SK-N-SH treated with all-trans-retinoic acid at 6 μM for 48 hours (cell line): Measurements from ENCODE around the gene GIPC2.

Experiments
- ATAC-seq: fragments of 200-7000 bp; cut with Tn5 transposase; 3 replicates; pipeline ENCODE4 v1.9.1; 2020; ENCODE audit warnings: mild to moderate bottlenecking, moderate library complexity
- ARNTL ChIP-seq: fragments of 450-650 bp; formaldehyde crosslinking; IDR thresholded peaks from 2 replicates; pipeline ENCODE4 v1.5.0; 2020; ENCODE audit warnings: low read depth, mild to moderate bottlenecking, moderate library complexity, borderline replicate concordance
- BACH2 ChIP-seq: fragments of 250-450 bp; sonication (Bioruptor Pico); IDR thresholded peaks from 2 replicates; pipeline ENCODE4 v1.9.0; 2021; ENCODE audit warnings: mild to moderate bottlenecking, borderline replicate concordance
- CSDC2 ChIP-seq: fragments of 250-450 bp; sonication (Bioruptor Pico); IDR thresholded peaks from 2 replicates; pipeline ENCODE4 v1.5.0; 2020; ENCODE audit warnings: mild to moderate bottlenecking, moderate library complexity
- CSRNP3 ChIP-seq: fragments of 250-450 bp; sonication (Bioruptor Pico); IDR thresholded peaks from 2 replicates; pipeline ENCODE4 v1.5.1; 2021; ENCODE audit warnings: mild to moderate bottlenecking, moderate library complexity
- ESRRG ChIP-seq: fragments of 250-450 bp; sonication (Bioruptor Pico); IDR thresholded peaks from 2 replicates; pipeline ENCODE4 v1.6.1; 2021; ENCODE audit warnings: mild to moderate bottlenecking
- GLIS3 ChIP-seq: fragments of 250-450 bp; sonication (Bioruptor Pico); IDR thresholded peaks from 2 replicates; pipeline ENCODE4 v1.5.0; 2020; ENCODE audit warnings: mild to moderate bottlenecking, moderate library complexity
- OSR1 ChIP-seq: fragments of 250-450 bp; sonication (Bioruptor Pico); IDR thresholded peaks from 2 replicates; pipeline ENCODE4 v1.8.0; 2022; ENCODE audit warnings: moderate library complexity, mild to moderate bottlenecking, inconsistent platforms
- PATZ1 ChIP-seq: fragments of 250-450 bp; sonication (Bioruptor Pico); IDR thresholded peaks from 2 replicates; pipeline ENCODE4 v1.8.0; 2020; ENCODE audit warnings: mild to moderate bottlenecking, moderate library complexity, borderline replicate concordance
- POU6F1 ChIP-seq: fragments of 250-450 bp; sonication (Bioruptor Pico); IDR thresholded peaks from 2 replicates; pipeline ENCODE4 v1.8.0; 2021; ENCODE audit warnings: low read depth, mild to moderate bottlenecking, moderate library complexity, borderline replicate concordance
- PPARA ChIP-seq: fragments of 250-450 bp; sonication (Bioruptor Pico); IDR thresholded peaks from 2 replicates; pipeline ENCODE4 v1.5.0; 2020; ENCODE audit warnings: mild to moderate bottlenecking, borderline replicate concordance
- RARB ChIP-seq: fragments of 250-450 bp; sonication (Bioruptor Pico); IDR thresholded peaks from 2 replicates; pipeline ENCODE4 v1.8.0; 2021; ENCODE audit warnings: mild to moderate bottlenecking, moderate library complexity
- SNAI2 ChIP-seq: fragments of 250-450 bp; sonication (Bioruptor Pico); IDR thresholded peaks from 2 replicates; pipeline ENCODE4 v1.5.0; 2020; ENCODE audit warnings: mild to moderate bottlenecking, moderate library complexity
- TCF4 ChIP-seq: fragments of 250-450 bp; sonication (Bioruptor Pico); IDR thresholded peaks from 2 replicates; pipeline ENCODE4 v1.8.0; 2021; ENCODE audit warnings: mild to moderate bottlenecking, moderate library complexity, borderline replicate concordance
- TOX ChIP-seq: fragments of 250-450 bp; sonication (Bioruptor Pico); IDR thresholded peaks from 2 replicates; pipeline ENCODE4 v1.8.0; 2021; ENCODE audit warnings: mild to moderate bottlenecking, moderate library complexity, borderline replicate concordance
- ZC3H10 ChIP-seq: fragments of 250-450 bp; sonication (Bioruptor Pico); IDR thresholded peaks from 2 replicates; pipeline ENCODE4 v1.5.1; 2021; ENCODE audit warnings: mild to moderate bottlenecking, moderate library complexity
- ZFP3 ChIP-seq: fragments of 250-450 bp; sonication (Bioruptor Pico); IDR thresholded peaks from 2 replicates; pipeline ENCODE4 v1.5.0; 2020; ENCODE audit warnings: mild to moderate bottlenecking, moderate library complexity
- ZNF565 ChIP-seq: fragments of 450-650 bp; formaldehyde crosslinking; conservative IDR thresholded peaks from 2 replicates; pipeline ENCODE4 v1.5.0; 2020; ENCODE audit warnings: low read depth, mild to moderate bottlenecking, moderate library complexity
- ZNF70 ChIP-seq: fragments of 450-650 bp; formaldehyde crosslinking; IDR thresholded peaks from 2 replicates; pipeline ENCODE4 v1.5.0; 2020; ENCODE audit warnings: mild to moderate bottlenecking, moderate library complexity
- ZNF8 ChIP-seq: fragments of 450-650 bp; formaldehyde crosslinking; IDR thresholded peaks from 2 replicates; pipeline ENCODE4 v1.5.0; 2020; ENCODE audit warnings: mild to moderate bottlenecking, moderate library complexity
- TF ChIP-seq, protein P1 (sequence below): fragments of 250-450 bp; sonication (Bioruptor Pico); IDR thresholded peaks from 2 replicates; pipeline ENCODE4 v1.5.0; 2020; ENCODE audit warnings: mild to moderate bottlenecking, moderate library complexity
- TF ChIP-seq, protein P2 (sequence below): fragments of 250-450 bp; sonication (Bioruptor Pico); IDR thresholded peaks from 2 replicates; pipeline ENCODE4 v1.5.1; 2020; ENCODE audit warnings: low read depth, mild to moderate bottlenecking, moderate library complexity

Gene GIPC2

GRCh38 chr1:78015148-78015547 lies 30.6 kb upstream of the GIPC2 start:
- no peak for TF ChIP-seq RARB
- TF ChIP-seq OSR1, result no peak
- TF ChIP-seq ESRRG, result no peak
- TF ChIP-seq ZNF565 (CRISPR knock-in tag), result no peak
- TF ChIP-seq PPARA, result no peak
- TF ChIP-seq BACH2 (CRISPR knock-in tag), result no peak
- TF ChIP-seq, protein P1, sequence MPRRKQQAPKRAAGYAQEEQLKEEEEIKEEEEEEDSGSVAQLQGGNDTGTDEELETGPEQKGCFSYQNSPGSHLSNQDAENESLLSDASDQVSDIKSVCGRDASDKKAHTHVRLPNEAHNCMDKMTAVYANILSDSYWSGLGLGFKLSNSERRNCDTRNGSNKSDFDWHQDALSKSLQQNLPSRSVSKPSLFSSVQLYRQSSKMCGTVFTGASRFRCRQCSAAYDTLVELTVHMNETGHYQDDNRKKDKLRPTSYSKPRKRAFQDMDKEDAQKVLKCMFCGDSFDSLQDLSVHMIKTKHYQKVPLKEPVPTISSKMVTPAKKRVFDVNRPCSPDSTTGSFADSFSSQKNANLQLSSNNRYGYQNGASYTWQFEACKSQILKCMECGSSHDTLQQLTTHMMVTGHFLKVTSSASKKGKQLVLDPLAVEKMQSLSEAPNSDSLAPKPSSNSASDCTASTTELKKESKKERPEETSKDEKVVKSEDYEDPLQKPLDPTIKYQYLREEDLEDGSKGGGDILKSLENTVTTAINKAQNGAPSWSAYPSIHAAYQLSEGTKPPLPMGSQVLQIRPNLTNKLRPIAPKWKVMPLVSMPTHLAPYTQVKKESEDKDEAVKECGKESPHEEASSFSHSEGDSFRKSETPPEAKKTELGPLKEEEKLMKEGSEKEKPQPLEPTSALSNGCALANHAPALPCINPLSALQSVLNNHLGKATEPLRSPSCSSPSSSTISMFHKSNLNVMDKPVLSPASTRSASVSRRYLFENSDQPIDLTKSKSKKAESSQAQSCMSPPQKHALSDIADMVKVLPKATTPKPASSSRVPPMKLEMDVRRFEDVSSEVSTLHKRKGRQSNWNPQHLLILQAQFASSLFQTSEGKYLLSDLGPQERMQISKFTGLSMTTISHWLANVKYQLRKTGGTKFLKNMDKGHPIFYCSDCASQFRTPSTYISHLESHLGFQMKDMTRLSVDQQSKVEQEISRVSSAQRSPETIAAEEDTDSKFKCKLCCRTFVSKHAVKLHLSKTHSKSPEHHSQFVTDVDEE (CRISPR knock-in tag), result no peak
- no peak for TF ChIP-seq CSDC2 (CRISPR knock-in tag)
- no peak for TF ChIP-seq CSRNP3 (CRISPR knock-in tag)
- TF ChIP-seq ZNF8 (CRISPR knock-in tag), result no peak
- TF ChIP-seq ZNF70 (CRISPR knock-in tag), result no peak
- TF ChIP-seq GLIS3 (CRISPR knock-in tag), result no peak
- TF ChIP-seq TCF4, result no peak
- TF ChIP-seq POU6F1 (CRISPR knock-in tag), result no peak
- no peak for TF ChIP-seq SNAI2 (CRISPR knock-in tag)
- TF ChIP-seq, protein P2, sequence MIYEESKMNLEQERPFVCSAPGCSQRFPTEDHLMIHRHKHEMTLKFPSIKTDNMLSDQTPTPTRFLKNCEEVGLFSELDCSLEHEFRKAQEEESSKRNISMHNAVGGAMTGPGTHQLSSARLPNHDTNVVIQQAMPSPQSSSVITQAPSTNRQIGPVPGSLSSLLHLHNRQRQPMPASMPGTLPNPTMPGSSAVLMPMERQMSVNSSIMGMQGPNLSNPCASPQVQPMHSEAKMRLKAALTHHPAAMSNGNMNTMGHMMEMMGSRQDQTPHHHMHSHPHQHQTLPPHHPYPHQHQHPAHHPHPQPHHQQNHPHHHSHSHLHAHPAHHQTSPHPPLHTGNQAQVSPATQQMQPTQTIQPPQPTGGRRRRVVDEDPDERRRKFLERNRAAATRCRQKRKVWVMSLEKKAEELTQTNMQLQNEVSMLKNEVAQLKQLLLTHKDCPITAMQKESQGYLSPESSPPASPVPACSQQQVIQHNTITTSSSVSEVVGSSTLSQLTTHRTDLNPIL (CRISPR knock-in tag), result no peak
- no peak for TF ChIP-seq ZFP3
- TF ChIP-seq PATZ1 (CRISPR knock-in tag), result no peak
- TF ChIP-seq TOX (CRISPR knock-in tag), result no peak
- ATAC-seq, result no peak

GRCh38 chr1:78019024-78019423 lies 26.7 kb upstream of the GIPC2 start:
- ATAC-seq, result no peak
- TF ChIP-seq ZNF70 (CRISPR knock-in tag) (no peak), CSRNP3 (CRISPR knock-in tag) (no peak), ZNF565 (CRISPR knock-in tag) (no peak), ARNTL (CRISPR knock-in tag) (no peak), SNAI2 (CRISPR knock-in tag) (no peak), PATZ1 (CRISPR knock-in tag) (no peak), PPARA (no peak), POU6F1 (CRISPR knock-in tag) (no peak), ZNF8 (CRISPR knock-in tag) (no peak), ESRRG (no peak), CSDC2 (CRISPR knock-in tag) (no peak), TOX (CRISPR knock-in tag) (no peak), ZC3H10 (CRISPR knock-in tag) (no peak)
- TF ChIP-seq, protein P2 (CRISPR knock-in tag), result no peak
